GM18511 (cell line): ENCODE data around the gene FRMD5.
"Not testable (repeated sequence)": the region's sequence is repeated elsewhere in the genome, so short reads cannot be mapped to it uniquely, and the experiment has no call there.

Source experiments
- ATAC-seq: cut with Tn5 transposase; IDR thresholded peaks from one replicate; pipeline ENCODE4 v1.9.1; 2021; ENCODE audit warnings: mild to moderate bottlenecking, moderate library complexity; ENCODE audit not compliant: unreplicated experiment

The FRMD5 gene

GRCh38 chr15:44195151-44195740, at the start of gene FRMD5:
Gene FRMD5, minus strand, starts transcription at chr15:44195271.
- peak; percentile 95 for ATAC-seq

DNA sequence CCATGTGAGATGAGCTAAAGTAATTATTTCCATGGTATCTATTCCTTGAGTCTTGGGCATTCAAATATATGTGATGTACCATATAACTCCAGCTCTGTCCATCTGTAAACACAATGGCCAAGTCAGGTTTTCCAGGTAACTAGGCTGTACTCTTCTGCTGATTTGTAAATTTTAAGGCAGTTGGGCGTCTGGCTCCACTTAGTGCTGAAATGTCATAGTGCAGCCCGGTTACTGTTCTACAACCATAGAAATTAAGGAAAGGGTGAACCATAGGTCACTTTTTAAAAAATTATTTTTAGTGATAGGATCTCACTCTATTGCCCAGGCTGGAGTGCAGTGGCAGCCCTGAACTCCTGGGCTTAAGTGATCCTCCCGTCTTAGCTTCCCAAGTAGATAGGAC, 48.8 kb upstream of the FRMD5 start:
- no peak for ATAC-seq

GRCh38 chr15:44243141-44243540, 48.1 kb upstream of the FRMD5 start:
- ATAC-seq = no peak

GRCh38 chr15:44231842-44232241, 36.8 kb upstream of the FRMD5 start:
- no peak for ATAC-seq

- not testable (repeated sequence) for ATAC-seq
These were observed 34.2 kb upstream of the FRMD5 start for GRCh38 chr15:44229301-44229700.

- ATAC-seq = no peak
These were observed 32.5 kb upstream of the FRMD5 start for GRCh38 chr15:44227584-44227983.

DNA sequence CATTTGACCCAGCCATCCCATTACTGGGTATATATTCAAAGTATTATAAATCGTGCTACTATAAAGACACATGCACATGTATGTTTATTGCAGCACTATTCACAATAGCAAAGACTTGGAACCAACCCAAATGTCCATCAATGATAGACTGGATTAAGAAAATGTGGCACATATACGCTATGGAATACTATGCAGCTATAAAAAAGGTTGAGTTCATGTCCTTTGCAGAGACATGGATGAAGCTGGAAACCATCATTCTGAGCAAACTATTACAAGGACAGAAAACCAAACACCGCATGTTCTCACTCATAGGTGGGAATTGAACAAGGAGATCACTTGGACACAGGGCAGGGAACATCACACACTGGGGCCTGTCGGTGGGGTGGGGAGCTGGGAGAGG, 31.9 kb upstream of the FRMD5 start:
- ATAC-seq = not testable (repeated sequence)

DNA sequence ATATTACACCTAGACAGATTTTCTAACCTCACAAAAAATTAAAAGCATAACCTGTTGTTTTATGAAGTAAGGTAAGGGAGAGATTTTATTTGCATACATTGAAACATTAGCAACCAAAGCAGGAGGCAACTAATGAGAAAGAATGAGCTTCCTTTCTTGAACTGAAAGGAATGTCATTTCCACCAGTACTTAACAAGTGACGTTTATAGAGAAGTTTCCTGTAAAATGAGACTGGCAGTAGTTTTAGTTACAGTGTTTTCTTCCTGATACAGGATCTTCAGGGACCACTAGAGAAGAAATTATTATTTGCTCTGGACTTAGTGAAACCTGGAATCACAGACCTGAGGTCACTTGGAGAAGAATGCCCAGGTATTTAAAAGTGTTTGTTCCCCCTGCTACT, 27.4 kb upstream of the FRMD5 start:
- no peak for ATAC-seq

GRCh38 chr15:44219073-44219472, 24.0 kb upstream of the FRMD5 start:
- no peak for ATAC-seq

DNA sequence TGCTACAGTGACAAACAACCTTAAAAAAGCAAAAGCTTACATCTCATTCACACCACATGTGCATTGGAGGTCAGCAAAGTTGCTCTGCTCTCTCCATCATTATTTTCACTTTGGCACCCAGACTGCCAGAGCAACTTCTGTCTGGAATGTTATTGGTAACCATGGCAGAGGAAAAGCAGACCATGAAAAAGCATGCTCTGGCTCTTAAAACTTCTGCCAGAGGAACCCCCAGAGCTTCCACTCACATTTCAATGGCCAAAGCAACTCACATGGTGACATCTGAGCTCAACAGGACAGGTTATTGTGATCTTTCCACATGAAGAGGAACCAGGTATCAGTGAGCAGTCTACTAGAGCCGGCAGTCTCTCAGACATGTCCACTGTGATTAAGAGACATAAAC, 21.9 kb upstream of the FRMD5 start:
- no peak for ATAC-seq

GRCh38 chr15:44215594-44215993, 20.5 kb upstream of the FRMD5 start:
- no peak for ATAC-seq

DNA sequence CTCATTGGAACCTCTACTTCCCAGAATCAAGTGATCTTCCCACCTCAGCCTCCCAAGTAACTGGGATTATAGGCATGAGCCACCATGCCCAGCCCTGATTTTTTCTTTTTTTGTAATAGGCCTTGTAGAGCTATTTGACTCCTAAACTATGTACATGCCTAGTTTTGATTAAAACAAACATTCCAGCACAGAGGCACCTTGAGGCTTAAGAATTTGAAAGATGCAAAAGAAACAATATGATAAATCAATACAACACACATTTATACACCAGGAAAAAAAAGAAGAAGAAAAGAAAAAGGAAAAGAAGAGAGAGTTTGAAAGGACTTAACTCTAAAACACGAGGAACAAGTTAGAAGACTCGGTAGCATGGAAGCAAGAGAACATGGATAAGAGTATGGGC, 13.9 kb upstream of the FRMD5 start:
- no peak for ATAC-seq

GRCh38 chr15:44207643-44208042, 12.6 kb upstream of the FRMD5 start:
- no peak for ATAC-seq

- no peak for ATAC-seq
These were observed 4.3 kb upstream of the FRMD5 start for GRCh38 chr15:44199393-44199792.

DNA sequence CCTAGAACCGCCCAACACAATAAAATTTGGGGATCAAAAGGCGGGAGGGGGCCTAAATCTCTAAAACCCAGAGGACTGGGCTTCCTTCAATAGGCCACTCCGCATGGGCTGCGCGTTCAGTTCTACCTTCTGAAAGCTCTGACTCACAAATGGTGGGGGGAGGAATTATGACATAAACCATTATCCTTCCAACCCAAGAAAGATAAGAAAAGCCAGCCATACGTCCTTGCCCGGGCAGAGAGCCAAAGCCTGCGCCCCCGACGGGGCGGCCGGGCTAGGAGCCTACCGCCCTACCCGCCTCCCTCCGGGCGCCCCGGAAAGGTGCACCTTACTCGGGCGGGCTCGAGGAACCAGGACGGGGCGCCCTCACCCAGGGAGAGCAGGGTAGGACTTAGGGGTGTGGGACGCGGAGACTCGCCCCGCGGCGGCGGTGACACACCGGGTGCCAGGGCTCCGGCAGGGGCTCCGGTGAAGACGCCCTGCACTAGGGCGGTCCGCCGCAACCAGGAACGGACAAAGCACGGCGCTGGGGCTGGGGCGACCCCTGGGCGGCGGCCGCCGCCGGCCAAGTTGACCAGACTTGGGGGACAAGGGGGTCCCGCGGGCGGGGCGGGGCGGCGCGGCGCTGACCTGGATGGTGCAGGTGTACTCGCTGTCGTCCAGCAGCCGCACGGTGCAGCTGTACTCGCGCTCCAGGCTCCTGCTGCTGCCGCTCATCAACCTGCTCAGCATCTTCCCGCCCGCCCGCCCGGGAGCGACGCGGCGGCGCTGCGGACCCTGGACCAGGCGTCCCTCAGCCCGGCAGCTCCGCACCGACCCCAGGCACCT, 534 bp downstream of the FRMD5 start:
- ATAC-seq = peak; percentile 39

DNA sequence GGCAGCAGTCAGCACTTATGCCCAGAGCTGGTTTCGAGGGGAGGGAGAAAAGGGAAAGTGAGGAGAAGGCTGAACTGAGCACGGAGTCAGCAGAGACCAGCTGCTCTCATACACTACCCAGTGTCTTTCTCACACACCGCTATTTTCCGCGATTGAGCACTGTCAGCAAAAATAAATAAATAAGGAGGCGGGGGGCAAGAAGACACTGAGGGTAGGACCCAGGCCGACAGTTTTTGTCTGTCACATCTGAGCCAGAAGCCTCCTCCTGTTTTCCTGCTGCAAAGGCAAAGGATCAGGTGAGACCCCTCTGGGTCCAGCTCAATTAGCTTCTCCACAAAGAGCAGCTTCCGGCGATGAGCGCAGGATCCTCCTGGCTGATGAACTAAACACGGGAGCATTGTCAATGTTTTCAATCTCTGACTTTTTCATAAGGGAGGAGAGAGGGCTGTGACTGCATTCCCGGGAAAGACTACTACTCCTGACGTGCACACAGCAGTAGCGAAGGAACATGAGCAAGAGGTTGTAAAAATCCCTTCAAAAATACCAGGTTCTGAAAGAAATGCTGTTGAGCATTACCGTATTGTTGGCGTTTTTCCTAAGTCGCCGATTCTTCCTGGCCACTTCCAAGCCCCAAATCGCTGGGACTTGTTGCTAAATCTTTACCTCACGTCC, 1.3 kb downstream of the FRMD5 start:
- no peak for ATAC-seq

GRCh38 chr15:44188795-44189194, 6.3 kb downstream of the FRMD5 start:
- ATAC-seq = no peak

DNA sequence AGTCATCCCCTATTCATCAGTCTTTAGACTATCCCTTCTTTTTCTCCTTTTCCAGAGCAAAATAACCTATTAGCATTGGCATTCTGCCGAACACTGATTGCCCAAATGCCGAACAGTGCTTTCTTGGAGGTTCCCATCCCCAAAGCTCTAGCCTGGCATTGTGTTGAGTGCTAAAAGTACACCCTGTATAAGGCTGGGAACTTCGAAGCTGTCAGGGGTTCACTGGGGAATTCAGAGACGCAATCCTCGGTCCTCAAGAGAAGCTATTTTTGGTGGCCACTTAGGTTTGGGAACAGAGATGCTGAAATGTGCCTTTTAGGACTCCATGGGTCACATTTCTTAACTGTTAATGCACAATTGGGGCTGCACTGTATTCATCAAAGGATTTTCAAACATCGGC, 8.4 kb downstream of the FRMD5 start:
- ATAC-seq = no peak

DNA sequence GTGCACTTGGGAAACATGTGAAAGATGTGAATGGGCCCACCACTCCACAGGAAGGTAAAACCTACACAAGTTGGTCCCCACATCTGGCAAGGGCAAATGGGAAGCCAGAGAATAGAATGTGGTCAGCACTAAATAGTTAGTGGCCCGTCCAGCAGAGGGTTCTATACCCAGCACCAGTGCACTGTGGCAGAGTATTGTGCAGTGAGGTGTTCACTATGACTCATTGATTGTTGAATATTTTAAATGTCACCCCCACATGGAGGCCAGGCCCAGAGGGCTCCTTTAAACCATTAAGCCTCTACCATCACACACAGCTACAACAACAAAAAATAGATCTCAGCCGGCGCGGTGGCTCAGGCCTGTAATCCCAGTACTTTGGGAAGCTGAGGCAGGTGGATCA, 11.7 kb downstream of the FRMD5 start:
- ATAC-seq = no peak

GRCh38 chr15:44181410-44181809, 13.7 kb downstream of the FRMD5 start:
- no peak for ATAC-seq

DNA sequence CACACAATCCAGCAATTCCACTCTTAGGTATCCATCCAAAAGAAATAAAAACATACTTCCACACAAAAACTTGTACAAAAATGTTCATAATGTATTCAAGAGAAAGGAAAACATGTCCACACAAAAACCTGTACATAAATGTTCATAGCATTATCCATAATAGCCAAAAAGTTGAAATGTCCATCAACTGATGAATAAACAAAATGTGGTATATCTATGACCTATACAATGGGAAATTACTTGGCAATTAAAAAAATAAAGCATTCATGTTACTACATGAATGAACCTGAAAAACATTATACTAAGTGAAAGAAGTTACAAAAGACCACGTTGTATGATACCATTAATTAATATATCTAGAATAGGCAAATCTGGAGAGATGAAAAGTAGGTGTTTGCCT, 17.9 kb downstream of the FRMD5 start:
- no peak for ATAC-seq

DNA sequence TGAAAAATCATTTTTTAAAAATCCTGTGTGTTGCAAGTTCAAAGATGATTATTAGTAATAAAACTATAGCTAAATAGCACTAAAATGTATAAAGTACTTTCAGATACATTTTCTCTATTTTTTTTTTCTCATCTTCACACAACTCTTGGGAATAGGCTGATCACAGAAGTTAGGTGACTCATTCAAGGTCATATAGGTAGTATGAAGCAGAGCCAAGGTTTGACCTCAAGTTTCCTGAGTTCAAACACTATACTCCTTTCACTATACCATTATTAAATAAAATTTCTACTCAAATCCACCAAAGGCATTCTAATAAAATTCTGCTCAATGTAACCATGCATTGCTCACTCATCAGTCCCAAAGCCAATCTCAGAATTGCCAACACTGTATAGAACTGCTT, 21.3 kb downstream of the FRMD5 start:
- no peak for ATAC-seq
